ENCODE results near the gene POLD1.

POLD1 gene

DNA sequence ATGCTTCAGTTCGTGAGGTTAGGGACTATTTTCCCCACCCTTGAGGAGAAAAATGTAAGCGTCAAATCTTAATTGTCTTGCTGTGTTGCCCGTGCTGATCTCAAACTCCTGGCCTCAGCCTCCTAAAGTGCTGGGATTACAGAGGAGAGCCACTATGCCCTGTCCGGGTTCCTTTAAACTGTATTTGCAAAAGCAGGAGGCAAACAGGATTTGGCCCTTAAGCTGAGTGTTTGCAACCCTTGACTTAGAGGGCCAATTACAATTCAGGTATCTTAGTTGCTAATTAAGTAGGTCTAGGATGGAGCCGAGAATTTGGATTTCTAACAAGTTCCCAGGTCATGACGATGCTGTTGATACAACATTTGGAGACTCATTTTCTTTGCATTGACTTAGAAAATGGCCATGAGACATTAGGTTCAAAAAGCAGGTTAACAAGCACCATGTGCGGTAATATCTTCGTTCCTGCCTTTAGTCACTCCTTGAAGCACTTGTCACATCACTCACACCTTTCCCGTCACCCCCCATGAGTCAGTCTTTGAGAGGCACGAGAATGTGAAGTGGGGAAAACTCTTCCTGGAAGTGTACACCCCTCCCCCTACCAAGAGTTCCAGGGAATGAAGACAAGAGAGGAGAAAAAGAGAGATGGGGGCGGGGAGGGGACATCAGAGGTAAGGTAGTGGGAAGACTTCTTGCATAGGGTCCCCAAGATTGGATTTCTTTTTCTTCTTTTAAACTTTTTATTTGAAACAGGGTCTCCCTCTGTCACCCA is 21.3 kb upstream of the POLD1 start:
- no peak overlapping the region for H3K4me3 ChIP-seq (replicated peaks; ENCODE audit: low read depth, low read length)
- no peak for TF ChIP-seq CTCF (IDR thresholded peaks at IDR 0.05; ENCODE audit: insufficient read depth, low read length, poor library complexity, severe bottlenecking)
- H3K27me3 ChIP-seq (replicated peaks; ENCODE audit: control insufficient read depth, insufficient read depth, low read length): no peaks in the 10 kb centered on the region
- DNase-seq (ENCODE audit: extremely low read depth, insufficient read length): no peak
- no peaks in the 10 kb centered on the region for H3K36me3 ChIP-seq (ENCODE audit: control insufficient read depth, insufficient read depth, low read length)

- no peaks in the 10 kb centered on the region for H3K27me3 ChIP-seq (replicated peaks; ENCODE audit: control insufficient read depth, insufficient read depth, low read length)
- no peaks in the 10 kb centered on the region for H3K36me3 ChIP-seq (ENCODE audit: control insufficient read depth, insufficient read depth, low read length)
- DNase-seq (ENCODE audit: extremely low read depth, insufficient read length): peak; percentile 71
- peak within 1 kb of the TSS; percentile 15; the same call in 1 of the 2 replicates for H3K4me3 ChIP-seq (replicated peaks; ENCODE audit: low read depth, low read length)
- TF ChIP-seq CTCF (IDR thresholded peaks at IDR 0.05; ENCODE audit: insufficient read depth, low read length, poor library complexity, severe bottlenecking): no peak
Measured at GRCh38 chr19:50365434-50366306, 18.5 kb upstream of the POLD1 start, which contains the start of gene NAPSA. Gene NAPSA, minus strand, starts transcription at chr19:50365639. Its CDS starts 18 bp downstream, at chr19:50365621.

DNA sequence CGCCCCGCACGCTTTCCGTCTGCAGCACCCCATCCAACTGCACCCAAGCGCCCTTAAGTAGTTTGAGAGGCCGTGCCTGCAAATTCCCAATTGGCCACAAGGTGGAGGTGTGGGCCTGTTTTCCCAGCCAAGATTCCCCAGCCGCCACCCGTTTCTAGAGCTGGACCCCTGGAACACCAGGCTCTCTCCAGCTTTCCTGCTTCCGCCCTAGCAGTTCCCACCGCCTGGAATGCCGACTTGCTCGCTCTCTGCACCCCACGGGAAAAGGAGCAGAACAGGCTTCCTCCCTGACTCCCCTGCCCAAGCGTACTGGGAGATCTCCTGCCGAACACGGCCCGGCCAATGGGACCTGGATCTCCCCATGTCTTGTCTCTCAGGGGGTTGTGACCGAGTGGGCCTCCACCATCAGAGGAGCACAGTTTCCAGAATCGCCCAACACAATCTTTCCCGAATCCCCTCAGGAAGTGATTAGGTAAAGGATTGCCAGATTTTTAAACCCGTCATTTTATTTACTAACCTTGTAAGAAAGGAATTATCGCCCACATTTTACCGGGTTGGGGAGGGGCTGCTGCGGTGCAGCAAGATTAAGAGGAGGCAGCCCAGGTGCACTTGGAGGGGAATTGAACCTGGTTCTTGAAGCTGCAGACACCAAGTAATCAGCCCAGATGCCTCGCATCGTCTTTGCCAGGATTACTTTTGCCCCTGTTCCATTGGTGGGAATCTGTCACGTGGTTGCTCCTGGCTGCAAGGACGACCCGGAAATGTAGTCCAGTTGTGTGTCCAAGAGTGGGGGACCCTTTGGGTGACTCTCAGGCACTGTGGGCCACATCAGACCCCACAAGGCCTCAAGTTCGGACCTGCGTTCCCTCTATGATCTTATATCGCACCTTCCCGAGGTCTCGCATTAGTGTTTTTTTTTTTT is 15.2 kb upstream of the POLD1 start:
- Histone ChIP-seq H3K27me3 (replicated peaks; ENCODE audit: control insufficient read depth, insufficient read depth, low read length) (no peaks in the 10 kb centered on the region), H3K4me3 (replicated peaks; ENCODE audit: low read depth, low read length) (peak overlapping the region; percentile 76), H3K36me3 (ENCODE audit: control insufficient read depth, insufficient read depth, low read length) (no peaks in the 10 kb centered on the region)
- peak; percentile 77 for TF ChIP-seq CTCF (IDR thresholded peaks at IDR 0.05; ENCODE audit: insufficient read depth, low read length, poor library complexity, severe bottlenecking)
- DNase-seq (ENCODE audit: extremely low read depth, insufficient read length): peak; percentile 81

GRCh38 chr19:50371914-50372475 is 12.2 kb upstream of the POLD1 start:
- H3K27me3 ChIP-seq (replicated peaks; ENCODE audit: control insufficient read depth, insufficient read depth, low read length): no peaks in the 10 kb centered on the region
- no peak for TF ChIP-seq CTCF (IDR thresholded peaks at IDR 0.05; ENCODE audit: insufficient read depth, low read length, poor library complexity, severe bottlenecking)
- no peak for DNase-seq (ENCODE audit: extremely low read depth, insufficient read length)

More at GRCh38 chr19:50371914-50372475, 12.2 kb upstream of the POLD1 start:
- no peak overlapping the region for H3K4me3 ChIP-seq (replicated peaks; ENCODE audit: low read depth, low read length)
- no peaks in the 10 kb centered on the region for H3K36me3 ChIP-seq (ENCODE audit: control insufficient read depth, insufficient read depth, low read length)

Measured in GM06990 (cell line).